NT2/D1 (cell line): ENCODE data around the gene TBCB.

Experiments used
- YY1 ChIP-seq: IDR thresholded peaks from 2 replicates; pipeline ENCODE4 v1.6.1; 2011; ENCODE audit not compliant: insufficient read length, insufficient read depth
- ZNF274 ChIP-seq: IDR thresholded peaks from 2 replicates; pipeline ENCODE4 v1.6.1; 2011; ENCODE audit warnings: mild to moderate bottlenecking, low read depth, low read length

GRCh38 chr19:36169084-36169760 lies 54.0 kb downstream of the TBCB start:
- no peak for TF ChIP-seq ZNF274
- TF ChIP-seq YY1: no peak
